CD8-positive, alpha-beta memory T cell (primary cell): ENCODE data around the gene PCDH9. TPM values are rescaled to one million over a fixed set of nuclear protein-coding genes. Genes with fewer than 3 reads are reported as not detected.
"Not testable (repeated sequence)": the region's sequence is repeated elsewhere in the genome, so short reads cannot be mapped to it uniquely, and the experiment has no call there.

Source experiments
- CTCF ChIA-PET: fragments of 350-600 bp; sonication (Branson Sonifier 250); formaldehyde crosslinking; loops from one replicate; lab custom pipeline; 2021; ENCODE audit warnings: antibody characterized with exemption; lab: Charles Lee
- POLR2A ChIA-PET: fragments of 350-600 bp; sonication (Branson Sonifier 250); formaldehyde crosslinking; loops from one replicate; lab custom pipeline; 2021; ENCODE audit warnings: antibody characterized with exemption; lab: Charles Lee
- DNase-seq, 5 donors: peaks; one replicate each; pipeline versions ENCODE4 v3.0.0 to v3.0.0-alpha.2; 2020 to 2022; ENCODE audit warnings: mixed read lengths in 1 of 5
- H3K27ac ChIP-seq: one replicate; pipeline ENCODE4 v1.7.0; 2013; ENCODE audit warnings: low read depth, mild to moderate bottlenecking, low read length, moderate library complexity
- H3K27me3 ChIP-seq: 2 replicates; pipeline ENCODE4 v1.7.0; 2013; ENCODE audit warnings: low read length, mild to moderate bottlenecking; ENCODE audit not compliant: insufficient read depth, poor library complexity, severe bottlenecking
- H3K36me3 ChIP-seq: 2 replicates; pipeline ENCODE4 v1.7.0; 2013; ENCODE audit warnings: mild to moderate bottlenecking, low read length, moderate library complexity; ENCODE audit not compliant: insufficient read depth
- H3K4me1 ChIP-seq: 2 replicates; pipeline ENCODE4 v1.7.0; 2013; ENCODE audit warnings: mild to moderate bottlenecking, low read length, moderate library complexity; ENCODE audit not compliant: insufficient read depth
- H3K4me3 ChIP-seq: 2 replicates; pipeline ENCODE4 v1.7.0; 2013; ENCODE audit warnings: mild to moderate bottlenecking, low read length
- H3K9me3 ChIP-seq: 2 replicates; pipeline ENCODE4 v1.7.0; 2013; ENCODE audit warnings: mild to moderate bottlenecking, low read length
- H3K27ac Mint-ChIP-seq, 8 donors: one replicate each; pipeline ENCODE4 v1.8.0; 2020 to 2021; ENCODE audit warnings: mixed read lengths in 8 of 8, mild to moderate bottlenecking in 6 of 8, inconsistent platforms in 3 of 8, moderate library complexity in 3 of 8
- H3K27me3 Mint-ChIP-seq, 2 donors: one replicate each; pipeline ENCODE4 v1.8.0; 2020 to 2021; ENCODE audit warnings: mixed read lengths in 2 of 2, mild to moderate bottlenecking in 1 of 2, moderate library complexity in 1 of 2
- H3K36me3 Mint-ChIP-seq, 3 donors: one replicate each; pipeline ENCODE4 v1.8.0; 2020 to 2021; ENCODE audit warnings: mixed read lengths in 3 of 3, inconsistent platforms in 1 of 3, mild to moderate bottlenecking in 1 of 3
- H3K4me1 Mint-ChIP-seq, 3 donors: one replicate each; pipeline ENCODE4 v1.8.0; 2020 to 2021; ENCODE audit warnings: mixed read lengths in 3 of 3, inconsistent platforms in 1 of 3, mild to moderate bottlenecking in 1 of 3
- H3K4me3 Mint-ChIP-seq, 7 donors: one replicate each; pipeline ENCODE4 v1.8.0; 2020 to 2021; ENCODE audit warnings: mixed read lengths in 7 of 7, mild to moderate bottlenecking in 6 of 7, moderate library complexity in 4 of 7, inconsistent platforms in 2 of 7
- H3K9me3 Mint-ChIP-seq, 5 donors: one replicate each; pipeline ENCODE4 v1.8.0; 2020 to 2022; ENCODE audit warnings: mixed read lengths in 5 of 5, mild to moderate bottlenecking in 3 of 5, moderate library complexity in 2 of 5, inconsistent platforms in 1 of 5
- polyA plus RNA-seq: library from polyadenylated mRNA; unstranded; fragments of 300-500 nt; fragmentation: Illumina TruSeq; gene quantifications from one replicate; pipeline ENCODE4 v1.2.3, GENCODE V29; 2021
- total RNA-seq, 2 experiments: library from RNA; stranded (reverse); gene quantifications; one replicate each; pipeline ENCODE4 v1.2.3, GENCODE V29; 2021

PCDH9 gene
- total and polyA plus RNA-seq, 3 experiments from 2014 or later, result 0.09 to 0.21 (median 0.16) TPM

GRCh38 chr13:66264971-66265370 lies 965.2 kb downstream of the PCDH9 start:
- Mint-ChIP-seq H3K36me3 (no peaks in the 10 kb centered on the region), H3K27me3 (no peaks in the 10 kb centered on the region), H3K9me3 (peaks cover 2 to 18% (median 4%) of the 10 kb centered on the region in 5 donors), H3K27ac (no peak overlapping the region), H3K4me1 (no peaks in the 10 kb centered on the region), H3K4me3 (no peak overlapping the region)
- Histone ChIP-seq H3K4me3 (no peak overlapping the region), H3K4me1 (no peaks in the 10 kb centered on the region), H3K27ac (no peak overlapping the region), H3K27me3 (no peaks in the 10 kb centered on the region), H3K36me3 (no peaks in the 10 kb centered on the region), H3K9me3 (no peaks in the 10 kb centered on the region)
- ChIA-PET POLR2A (no interaction called here), CTCF (no interaction called here)
- DNase-seq, result no peak

- H3K36me3 ChIP-seq, result no peaks in the 10 kb centered on the region
- Mint-ChIP-seq H3K27me3 (no peaks in the 10 kb centered on the region), H3K4me1 (no peaks in the 10 kb centered on the region), H3K4me3 (no peak overlapping the region), H3K36me3 (no peaks in the 10 kb centered on the region), H3K27ac (no peak overlapping the region), H3K9me3 (peaks cover 0 to 13% (median 4%) of the 10 kb centered on the region in 5 donors)
- CTCF ChIA-PET, result no interaction called here
- POLR2A ChIA-PET, result no interaction called here
- no peaks in the 10 kb centered on the region for H3K9me3 ChIP-seq
- DNase-seq, result no peak
- H3K27ac ChIP-seq, result no peak overlapping the region
- no peaks in the 10 kb centered on the region for H3K27me3 ChIP-seq
- H3K4me3 ChIP-seq, result no peak overlapping the region
- no peaks in the 10 kb centered on the region for H3K4me1 ChIP-seq
These were observed 967.8 kb downstream of the PCDH9 start for GRCh38 chr13:66262330-66262729.

GRCh38 chr13:66259426-66259825 lies 970.7 kb downstream of the PCDH9 start:
- H3K4me3 ChIP-seq, DNase-seq, H3K27me3 ChIP-seq, H3K27ac Mint-ChIP-seq, CTCF ChIA-PET, H3K4me1 Mint-ChIP-seq, H3K27me3 Mint-ChIP-seq, H3K4me3 Mint-ChIP-seq, H3K36me3 ChIP-seq, H3K9me3 Mint-ChIP-seq, POLR2A ChIA-PET, H3K27ac ChIP-seq, H3K4me1 ChIP-seq, H3K9me3 ChIP-seq, H3K36me3 Mint-ChIP-seq: not testable (repeated sequence)
